Type B pancreatic cell (in vitro differentiated cells): Measurements from ENCODE around the gene VPS37B. TPM values are rescaled to one million over a fixed set of nuclear protein-coding genes. Genes with fewer than 3 reads are reported as not detected.

Source experiments
- DNase-seq: peaks from one replicate; pipeline ENCODE4 v3.0.0; 2021; ENCODE audit warnings: mixed read lengths; ENCODE audit not compliant: unreplicated experiment; ENCODE audit errors: extremely low spot score
- H3K27ac Mint-ChIP-seq: 2 replicates; pipeline ENCODE4 v1.8.0; 2021; ENCODE audit warnings: mild to moderate bottlenecking, mixed read lengths
- H3K27me3 Mint-ChIP-seq: 2 replicates; pipeline ENCODE4 v1.8.0; 2021; ENCODE audit warnings: mixed read lengths
- H3K36me3 Mint-ChIP-seq: 2 replicates; pipeline ENCODE4 v1.8.0; 2021; ENCODE audit warnings: mixed read lengths
- H3K4me1 Mint-ChIP-seq: one replicate; pipeline ENCODE4 v1.8.0; 2021; ENCODE audit warnings: mixed read lengths; ENCODE audit not compliant: unreplicated experiment
- H3K4me3 Mint-ChIP-seq: 2 replicates; pipeline ENCODE4 v1.8.0; 2021; ENCODE audit warnings: mild to moderate bottlenecking, mixed read lengths
- H3K9me3 Mint-ChIP-seq: 2 replicates; pipeline ENCODE4 v1.8.0; 2021; ENCODE audit warnings: mixed read lengths
- total RNA-seq: library from RNA; stranded (reverse); gene quantifications from 2 replicates; pipeline ENCODE4 v1.2.1, GENCODE V29; 2021; ENCODE audit warnings: low replicate concordance
- TF ChIP-seq, protein P1 (sequence below): fragments of 200-600 bp; sonication (generic); conservative IDR thresholded peaks from 2 replicates; pipeline ENCODE4 v1.5.0; 2021; ENCODE audit warnings: antibody characterized with exemption, mild to moderate bottlenecking

The VPS37B gene
- total RNA-seq, 1 donor from 2014 or later, result 32.4 TPM

DNA sequence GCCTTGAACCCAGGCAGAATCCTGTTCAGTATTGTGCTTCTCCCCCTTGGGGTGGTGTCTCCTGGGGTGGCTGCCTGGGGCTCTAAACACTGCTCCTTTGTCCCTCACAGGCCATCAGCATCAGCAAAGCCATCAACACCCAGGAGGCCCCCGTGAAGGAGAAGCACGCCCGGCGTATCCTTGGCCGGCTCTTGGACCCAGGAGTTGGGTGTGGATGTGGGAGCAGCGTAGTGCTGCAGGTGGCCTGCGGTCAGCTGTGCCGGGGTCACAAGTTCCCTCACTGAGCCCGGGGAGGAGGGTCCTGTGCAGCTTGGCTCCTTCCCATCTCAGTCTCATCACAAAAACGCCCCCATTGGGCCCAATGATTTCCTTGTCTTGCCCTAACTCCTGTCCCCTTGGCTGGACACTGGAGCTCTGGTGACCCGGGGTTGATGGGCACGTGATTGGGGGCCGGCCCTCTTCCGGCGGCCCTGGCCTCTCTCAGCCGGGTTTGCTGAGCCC, 48.0 kb downstream of the VPS37B start:
- no peaks in the 10 kb centered on the region for H3K27me3 Mint-ChIP-seq
- no peaks in the 10 kb centered on the region for H3K9me3 Mint-ChIP-seq
- DNase-seq, result no peak
- TF ChIP-seq, protein P1, sequence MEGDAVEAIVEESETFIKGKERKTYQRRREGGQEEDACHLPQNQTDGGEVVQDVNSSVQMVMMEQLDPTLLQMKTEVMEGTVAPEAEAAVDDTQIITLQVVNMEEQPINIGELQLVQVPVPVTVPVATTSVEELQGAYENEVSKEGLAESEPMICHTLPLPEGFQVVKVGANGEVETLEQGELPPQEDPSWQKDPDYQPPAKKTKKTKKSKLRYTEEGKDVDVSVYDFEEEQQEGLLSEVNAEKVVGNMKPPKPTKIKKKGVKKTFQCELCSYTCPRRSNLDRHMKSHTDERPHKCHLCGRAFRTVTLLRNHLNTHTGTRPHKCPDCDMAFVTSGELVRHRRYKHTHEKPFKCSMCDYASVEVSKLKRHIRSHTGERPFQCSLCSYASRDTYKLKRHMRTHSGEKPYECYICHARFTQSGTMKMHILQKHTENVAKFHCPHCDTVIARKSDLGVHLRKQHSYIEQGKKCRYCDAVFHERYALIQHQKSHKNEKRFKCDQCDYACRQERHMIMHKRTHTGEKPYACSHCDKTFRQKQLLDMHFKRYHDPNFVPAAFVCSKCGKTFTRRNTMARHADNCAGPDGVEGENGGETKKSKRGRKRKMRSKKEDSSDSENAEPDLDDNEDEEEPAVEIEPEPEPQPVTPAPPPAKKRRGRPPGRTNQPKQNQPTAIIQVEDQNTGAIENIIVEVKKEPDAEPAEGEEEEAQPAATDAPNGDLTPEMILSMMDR, result no peak
- no peak overlapping the region for H3K27ac Mint-ChIP-seq
- peaks cover 12% of the 10 kb centered on the region for H3K4me1 Mint-ChIP-seq
- no peaks in the 10 kb centered on the region for H3K36me3 Mint-ChIP-seq
- H3K4me3 Mint-ChIP-seq, result no peak overlapping the region

DNA sequence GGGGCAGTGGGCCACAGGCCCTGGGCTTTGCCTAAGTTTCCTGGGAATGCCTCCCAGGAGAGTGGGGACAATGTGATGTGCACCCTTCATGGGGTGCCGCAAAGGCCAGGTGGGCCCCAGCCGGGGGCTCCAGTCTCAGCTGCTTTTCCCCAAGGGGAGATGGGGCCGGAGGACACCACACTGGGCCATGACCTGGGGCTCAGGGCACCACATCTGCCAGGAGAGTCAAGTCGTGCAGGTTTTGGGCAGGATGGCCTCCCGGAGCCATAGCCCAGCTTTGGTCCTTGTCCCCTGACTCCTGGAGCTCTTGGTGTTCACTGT, 48.4 kb downstream of the VPS37B start:
- Mint-ChIP-seq H3K27me3 (no peaks in the 10 kb centered on the region), H3K4me3 (no peak overlapping the region), H3K9me3 (no peaks in the 10 kb centered on the region), H3K4me1 (peaks cover 8% of the 10 kb centered on the region), H3K36me3 (no peaks in the 10 kb centered on the region), H3K27ac (no peak overlapping the region)
- TF ChIP-seq, protein P1, result no peak
- no peak for DNase-seq

DNA sequence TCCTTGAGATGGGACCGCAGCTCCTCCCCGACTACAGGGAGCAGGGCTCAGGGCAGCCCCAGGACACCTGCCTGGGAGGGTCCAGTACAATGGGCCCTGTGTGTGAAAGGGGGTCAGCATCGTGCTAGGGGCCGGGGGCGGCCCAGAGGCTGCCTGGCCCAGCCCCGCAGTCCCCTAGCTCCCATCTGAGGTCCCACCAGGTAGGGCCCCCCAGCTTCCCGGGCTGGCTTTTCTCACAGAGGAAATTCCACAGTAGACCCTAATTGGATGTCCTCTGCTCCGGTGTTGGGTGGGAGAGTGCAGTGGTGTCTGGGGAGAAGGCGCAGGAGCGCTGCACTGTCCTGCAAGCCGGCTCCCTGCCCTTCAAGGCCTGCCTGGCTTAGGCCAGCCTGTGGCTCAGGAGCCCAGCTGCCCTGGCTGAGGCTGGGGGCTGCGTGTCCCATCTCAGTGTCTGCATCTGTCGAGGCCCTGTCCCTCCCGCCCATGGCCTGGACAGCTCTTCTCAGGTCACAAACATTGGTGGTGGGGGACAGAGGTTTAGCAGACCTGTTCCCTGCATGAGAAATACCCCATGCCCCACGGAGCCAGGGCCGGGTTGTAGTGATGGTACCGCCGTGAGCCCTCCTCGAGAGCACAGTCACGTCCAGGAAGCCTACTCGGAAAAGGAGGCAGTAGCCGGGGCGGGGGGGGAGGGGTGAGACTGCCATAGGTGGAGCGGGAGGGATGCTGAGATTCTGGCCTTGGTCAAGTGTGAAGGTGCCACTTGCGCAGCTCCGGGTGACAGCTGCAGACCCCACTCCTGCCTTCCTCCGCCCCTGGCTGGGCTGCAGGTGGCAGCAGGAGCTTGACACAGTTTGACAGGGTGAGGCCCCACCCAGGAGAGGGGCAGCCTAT, 49.1 kb downstream of the VPS37B start:
- H3K9me3 Mint-ChIP-seq, result no peaks in the 10 kb centered on the region
- H3K4me1 Mint-ChIP-seq, result peaks cover 12% of the 10 kb centered on the region
- H3K4me3 Mint-ChIP-seq, result no peak overlapping the region
- DNase-seq, result no peak
- H3K27ac Mint-ChIP-seq, result no peak overlapping the region
- TF ChIP-seq, protein P1, result no peak
- H3K36me3 Mint-ChIP-seq, result no peaks in the 10 kb centered on the region
- no peaks in the 10 kb centered on the region for H3K27me3 Mint-ChIP-seq

DNA sequence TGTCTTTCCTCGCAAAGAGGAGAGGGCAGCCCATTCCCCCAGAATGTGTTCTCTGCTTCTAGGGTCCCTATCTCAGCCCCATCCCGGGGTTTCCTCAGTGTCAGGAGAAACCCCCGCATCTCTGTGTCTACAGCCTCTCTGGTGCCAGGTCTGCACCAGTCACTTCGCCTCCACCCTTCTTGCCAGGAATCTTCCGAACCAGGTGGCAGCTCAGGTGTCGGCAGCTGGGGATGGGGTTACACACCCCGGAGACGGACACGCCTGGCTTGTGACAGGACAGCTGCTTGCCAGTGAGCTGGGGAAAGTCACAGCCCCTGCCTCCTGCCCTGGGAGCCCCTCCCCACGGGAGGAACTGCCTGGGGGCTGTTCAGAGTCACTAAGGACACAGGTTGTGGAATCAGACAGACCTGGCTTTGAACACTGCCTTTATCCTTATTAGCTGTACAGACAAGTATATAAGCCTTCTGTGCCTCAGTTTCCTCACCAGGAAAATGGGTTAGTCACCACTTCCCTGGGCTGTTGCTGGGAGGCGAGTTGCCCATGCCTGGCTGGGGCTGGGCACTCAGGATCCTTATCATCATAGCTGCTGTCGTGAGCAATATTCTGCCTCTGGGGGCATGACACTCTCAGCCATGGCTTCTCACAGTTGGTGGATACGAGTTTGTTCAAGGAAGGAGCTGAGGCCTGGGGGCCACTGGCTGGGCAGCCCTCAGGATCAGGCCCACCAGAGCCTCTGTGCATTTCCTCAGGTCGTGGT, 49.9 kb downstream of the VPS37B start:
- H3K9me3 Mint-ChIP-seq, result no peaks in the 10 kb centered on the region
- no peak overlapping the region for H3K27ac Mint-ChIP-seq
- peaks cover 21% of the 10 kb centered on the region for H3K4me1 Mint-ChIP-seq
- TF ChIP-seq, protein P1, result no peak
- no peaks in the 10 kb centered on the region for H3K36me3 Mint-ChIP-seq
- H3K27me3 Mint-ChIP-seq, result no peaks in the 10 kb centered on the region
- no peak for DNase-seq
- no peak overlapping the region for H3K4me3 Mint-ChIP-seq

DNA sequence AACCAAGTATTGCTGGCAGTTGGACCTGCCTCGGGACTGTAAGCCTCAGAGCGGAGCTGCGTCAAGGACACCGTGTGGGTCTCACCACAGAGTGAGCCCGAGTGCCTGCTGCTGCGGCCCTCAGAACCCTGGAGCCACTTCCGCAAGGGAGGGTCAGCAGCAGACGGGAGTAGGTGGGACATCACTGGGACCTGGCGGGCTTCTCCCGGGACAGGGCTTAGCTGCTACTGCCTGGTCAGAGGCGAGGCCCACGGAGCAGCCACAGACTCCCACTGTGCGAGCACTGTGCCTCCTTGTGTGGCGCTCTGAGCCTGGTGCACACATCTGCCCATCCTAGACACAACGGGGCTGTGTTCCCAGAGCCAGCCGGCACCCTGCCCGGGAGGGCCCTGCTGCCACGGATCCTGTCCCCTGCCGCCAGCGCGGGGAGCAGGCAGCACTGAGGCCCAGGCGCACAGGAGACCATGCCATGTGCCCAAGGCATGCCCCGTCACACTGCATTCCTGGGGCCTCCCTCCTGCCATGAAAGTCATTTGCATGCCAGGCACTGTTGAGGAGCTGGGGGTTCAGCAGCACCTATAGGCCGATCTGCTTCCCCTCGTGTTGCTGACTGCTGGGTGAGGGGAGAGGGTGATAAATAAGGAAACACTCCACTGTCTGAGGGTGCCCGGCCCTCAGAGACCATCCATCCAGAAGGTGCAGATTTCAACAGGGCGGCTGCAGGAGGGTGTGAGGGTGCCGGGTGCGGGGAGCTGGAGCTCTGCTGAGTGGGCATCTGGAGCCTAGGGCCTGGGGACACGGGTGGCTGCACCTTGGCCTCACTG, 50.7 kb downstream of the VPS37B start:
- H3K4me1 Mint-ChIP-seq, result peaks cover 21% of the 10 kb centered on the region
- DNase-seq, result no peak
- H3K36me3 Mint-ChIP-seq, result no peaks in the 10 kb centered on the region
- no peaks in the 10 kb centered on the region for H3K9me3 Mint-ChIP-seq
- TF ChIP-seq, protein P1, result no peak
- H3K4me3 Mint-ChIP-seq, result no peak overlapping the region
- H3K27ac Mint-ChIP-seq, result no peak overlapping the region
- no peaks in the 10 kb centered on the region for H3K27me3 Mint-ChIP-seq
